ENCODE measurements around the gene GSE1.

The GSE1 gene

GRCh38 chr16:85715169-85716021, 102.3 kb downstream of the GSE1 start:
- DNase-seq (ENCODE audit: low read depth), result no peak
- TF ChIP-seq CTCF (IDR thresholded peaks at IDR 0.05; ENCODE audit: low read depth, low read length) (no peak), MAX (IDR thresholded peaks at IDR 0.05; ENCODE audit: low read depth, low read length) (no peak), POLR2A (IDR thresholded peaks at IDR 0.05; ENCODE audit: extremely low read depth, insufficient read length) (no peak), MYC (IDR thresholded peaks at IDR 0.05; ENCODE audit: low read depth, low read length) (no peak)
- no peak overlapping the region for H3K4me3 ChIP-seq (ENCODE audit: low read depth, low read length)

- H3K4me3 ChIP-seq (ENCODE audit: low read depth, low read length), result no peak overlapping the region
Measured at GRCh38 chr16:85716022-85716679, 103.0 kb downstream of the GSE1 start.

GRCh38 chr16:85716680-85717038, 103.5 kb downstream of the GSE1 start:
- TF ChIP-seq CTCF (IDR thresholded peaks at IDR 0.05; ENCODE audit: low read depth, low read length) (no peak), MYC (IDR thresholded peaks at IDR 0.05; ENCODE audit: low read depth, low read length) (no peak), MAX (IDR thresholded peaks at IDR 0.05; ENCODE audit: low read depth, low read length) (no peak), POLR2A (IDR thresholded peaks at IDR 0.05; ENCODE audit: extremely low read depth, insufficient read length) (no peak)
- H3K4me3 ChIP-seq (ENCODE audit: low read depth, low read length), result no peak overlapping the region
- DNase-seq (ENCODE audit: low read depth), result no peak

More at GRCh38 chr16:85716022-85716679, 103.0 kb downstream of the GSE1 start:
- no peak for TF ChIP-seq MAX (IDR thresholded peaks at IDR 0.05; ENCODE audit: low read depth, low read length)
- TF ChIP-seq POLR2A (IDR thresholded peaks at IDR 0.05; ENCODE audit: extremely low read depth, insufficient read length), result no peak
- TF ChIP-seq MYC (IDR thresholded peaks at IDR 0.05; ENCODE audit: low read depth, low read length), result no peak
- TF ChIP-seq CTCF (IDR thresholded peaks at IDR 0.05; ENCODE audit: low read depth, low read length), result no peak
- DNase-seq (ENCODE audit: low read depth), result no peak

GRCh38 chr16:85717393-85718152, 104.5 kb downstream of the GSE1 start:
- TF ChIP-seq MYC (IDR thresholded peaks at IDR 0.05; ENCODE audit: low read depth, low read length) (no peak), CTCF (IDR thresholded peaks at IDR 0.05; ENCODE audit: low read depth, low read length) (peak; percentile 38)
- peak; percentile 77 for DNase-seq (ENCODE audit: low read depth)
- no peak overlapping the region for H3K4me3 ChIP-seq (ENCODE audit: low read depth, low read length)

GRCh38 chr16:85718153-85718477, 105.0 kb downstream of the GSE1 start:
- DNase-seq (ENCODE audit: low read depth), result no peak
- TF ChIP-seq CTCF (IDR thresholded peaks at IDR 0.05; ENCODE audit: low read depth, low read length) (no peak), MYC (IDR thresholded peaks at IDR 0.05; ENCODE audit: low read depth, low read length) (no peak), MAX (IDR thresholded peaks at IDR 0.05; ENCODE audit: low read depth, low read length) (no peak), POLR2A (IDR thresholded peaks at IDR 0.05; ENCODE audit: extremely low read depth, insufficient read length) (no peak)
- H3K4me3 ChIP-seq (ENCODE audit: low read depth, low read length), result no peak overlapping the region

Measured in NB4 (cell line).